Cardiac septum (tissue), 1 donor: ENCODE measurements around the gene FBXO36. TPM values are rescaled to one million over a fixed set of nuclear protein-coding genes. Genes with fewer than 3 reads are reported as not detected.
"Not testable (repeated sequence)": the region's sequence is repeated elsewhere in the genome, so short reads cannot be mapped to it uniquely, and the experiment has no call there.

Experiments used
- DNase-seq: peaks from one replicate; pipeline ENCODE4 v3.0.0-alpha.2; 2020; ENCODE audit warnings: low spot score
- intact Hi-C: fragments of 100-400 bp; cut with DNase I; formaldehyde crosslinking; loops from one replicate; pipeline ENCODE4 v1.14.0; 2022
- long read RNA-seq: library from polyadenylated mRNA; unstranded; transcript quantifications from one replicate; pipeline ENCODE4 v2.0.0, GENCODE V29; 2021
- total RNA-seq: library from RNA; stranded (reverse); fragmentation: NEBNext Ultra II Directional; extraction: Animal tissue kit (Norgen Biotek cat#: 25700); gene quantifications from one replicate; pipeline ENCODE4 v1.2.1, GENCODE V29; 2021
- donor health status: DM: no; HTN: no; CAD: no.

The FBXO36 gene
- 1.2 TPM for total RNA-seq
- long read RNA-seq, partial matches to known transcripts: 0 of 6 reads
- long read RNA-seq, other reads (novel, unspliced or antisense): 3 of 6 reads

- intact Hi-C loops: loop anchor here (5.0 kb wide), 1 partner anchor 120 kb away; no protein-coding TSS in a partner anchor
- DNase-seq: peak; percentile 95
Observed at GRCh38 chr2:229922449-229923386, at the start of gene FBXO36. Gene FBXO36, plus strand, starts transcription at chr2:229922503. Its CDS starts 11 bp downstream, at chr2:229922514.

- intact Hi-C loops: no loop called here
- DNase-seq: no peak
Observed at GRCh38 chr2:229873123-229873581, 49.2 kb upstream of the FBXO36 start.

- no peak for DNase-seq
- intact Hi-C loops: no loop called here
Observed at GRCh38 chr2:229874647-229875046, 47.7 kb upstream of the FBXO36 start.

GRCh38 chr2:229875549-229875948 is 46.8 kb upstream of the FBXO36 start:
- no peak for DNase-seq
- intact Hi-C loops: no loop called here

- intact Hi-C loops: no loop called here
- DNase-seq: no peak
Observed at GRCh38 chr2:229879191-229879950, 42.9 kb upstream of the FBXO36 start.

GRCh38 chr2:229880892-229881586 is 41.3 kb upstream of the FBXO36 start:
- intact Hi-C loops: no loop called here

GRCh38 chr2:229882583-229882982 is 39.7 kb upstream of the FBXO36 start:
- DNase-seq: no peak
- intact Hi-C loops: no loop called here

More at GRCh38 chr2:229880892-229881586, 41.3 kb upstream of the FBXO36 start:
- no peak for DNase-seq

GRCh38 chr2:229884775-229885699 is 37.3 kb upstream of the FBXO36 start:
- no peak for DNase-seq
- intact Hi-C loops: no loop called here

- intact Hi-C loops: no loop called here
Observed at GRCh38 chr2:229887441-229887840, 34.9 kb upstream of the FBXO36 start.

GRCh38 chr2:229888031-229888430 is 34.3 kb upstream of the FBXO36 start:
- intact Hi-C loops: no loop called here
- no peak for DNase-seq

More at GRCh38 chr2:229887441-229887840, 34.9 kb upstream of the FBXO36 start:
- no peak for DNase-seq

GRCh38 chr2:229889023-229889422 is 33.3 kb upstream of the FBXO36 start:
- intact Hi-C loops: no loop called here
- no peak for DNase-seq

GRCh38 chr2:229896857-229897256 is 25.4 kb upstream of the FBXO36 start:
- intact Hi-C loops: no loop called here
- DNase-seq: no peak

- intact Hi-C loops: no loop called here
- no peak for DNase-seq
Observed at GRCh38 chr2:229899604-229900003, 22.7 kb upstream of the FBXO36 start.

- DNase-seq: no peak
- intact Hi-C loops: no loop called here
Observed at GRCh38 chr2:229900012-229900411, 22.3 kb upstream of the FBXO36 start.

GRCh38 chr2:229900514-229900913 is 21.8 kb upstream of the FBXO36 start:
- intact Hi-C loops, DNase-seq: not testable (repeated sequence)

GRCh38 chr2:229901819-229902218 is 20.5 kb upstream of the FBXO36 start:
- intact Hi-C loops: no loop called here
- no peak for DNase-seq

- no peak for DNase-seq
- intact Hi-C loops: no loop called here
Observed at GRCh38 chr2:229903037-229903436, 19.3 kb upstream of the FBXO36 start.

GRCh38 chr2:229905601-229906000 is 16.7 kb upstream of the FBXO36 start:
- intact Hi-C loops: no loop called here

GRCh38 chr2:229909090-229909489 is 13.2 kb upstream of the FBXO36 start:
- no peak for DNase-seq
- intact Hi-C loops: no loop called here

More at GRCh38 chr2:229905601-229906000, 16.7 kb upstream of the FBXO36 start:
- DNase-seq: no peak
